ENCODE data around the gene TENT5A.

DNA sequence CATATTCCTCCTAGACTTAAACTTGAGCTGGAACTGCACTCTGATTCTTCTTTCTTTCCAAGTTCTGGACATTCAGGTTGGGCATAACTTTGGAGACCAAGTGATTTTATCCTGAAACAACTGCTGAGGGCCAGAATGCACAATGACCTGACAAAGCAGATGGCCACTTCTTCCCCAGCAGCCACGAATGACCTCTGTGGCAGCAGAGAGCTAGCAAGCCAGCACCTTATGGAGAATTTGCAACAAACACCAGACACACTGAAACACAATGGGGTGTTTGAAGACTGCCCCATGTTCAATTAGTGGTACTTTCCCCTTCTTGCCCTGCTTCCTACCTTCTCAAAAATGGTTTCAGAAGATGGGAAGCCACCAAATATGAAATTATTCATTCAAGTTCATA lies 4.2 kb upstream of the TENT5A start:
- TF ChIP-seq, protein P1, sequence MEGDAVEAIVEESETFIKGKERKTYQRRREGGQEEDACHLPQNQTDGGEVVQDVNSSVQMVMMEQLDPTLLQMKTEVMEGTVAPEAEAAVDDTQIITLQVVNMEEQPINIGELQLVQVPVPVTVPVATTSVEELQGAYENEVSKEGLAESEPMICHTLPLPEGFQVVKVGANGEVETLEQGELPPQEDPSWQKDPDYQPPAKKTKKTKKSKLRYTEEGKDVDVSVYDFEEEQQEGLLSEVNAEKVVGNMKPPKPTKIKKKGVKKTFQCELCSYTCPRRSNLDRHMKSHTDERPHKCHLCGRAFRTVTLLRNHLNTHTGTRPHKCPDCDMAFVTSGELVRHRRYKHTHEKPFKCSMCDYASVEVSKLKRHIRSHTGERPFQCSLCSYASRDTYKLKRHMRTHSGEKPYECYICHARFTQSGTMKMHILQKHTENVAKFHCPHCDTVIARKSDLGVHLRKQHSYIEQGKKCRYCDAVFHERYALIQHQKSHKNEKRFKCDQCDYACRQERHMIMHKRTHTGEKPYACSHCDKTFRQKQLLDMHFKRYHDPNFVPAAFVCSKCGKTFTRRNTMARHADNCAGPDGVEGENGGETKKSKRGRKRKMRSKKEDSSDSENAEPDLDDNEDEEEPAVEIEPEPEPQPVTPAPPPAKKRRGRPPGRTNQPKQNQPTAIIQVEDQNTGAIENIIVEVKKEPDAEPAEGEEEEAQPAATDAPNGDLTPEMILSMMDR (IDR thresholded peaks at IDR 0.05), result no peak
- TF ChIP-seq POLR2A (IDR thresholded peaks at IDR 0.05) (no peak), POLR2AphosphoS5 (IDR thresholded peaks at IDR 0.05) (no peak)

Data from suprapubic skin (tissue), 4 donors.